GM21360 (cell line): ENCODE data around the gene CABP7.

Experiments used
- ATAC-seq: cut with Tn5 transposase; IDR thresholded peaks from one replicate; pipeline ENCODE4 v1.9.1; 2021; ENCODE audit warnings: mild to moderate bottlenecking, moderate library complexity; ENCODE audit not compliant: unreplicated experiment

CABP7 gene

GRCh38 chr22:29769723-29770321 is 50.0 kb downstream of the CABP7 start:
- no peak for ATAC-seq

- no peak for ATAC-seq
Measured at GRCh38 chr22:29772170-29772641, 52.4 kb downstream of the CABP7 start.

- no peak for ATAC-seq
Measured at GRCh38 chr22:29773233-29773632, 53.4 kb downstream of the CABP7 start.

GRCh38 chr22:29780220-29780619 is 60.4 kb downstream of the CABP7 start:
- no peak for ATAC-seq

GRCh38 chr22:29780748-29781676 is 61.2 kb downstream of the CABP7 start:
- no peak for ATAC-seq
